K562 (cell line): ENCODE measurements around the gene VPS37D.

Experiments
- CTCF ChIP-seq, 3 experiments: IDR thresholded peaks in 2 of 3; conservative IDR thresholded peaks in 1 of 3; 2 replicates each; pipeline ENCODE4 v1.5.1; 2011 to 2012; ENCODE audit warnings: low read length in 3 of 3, mild to moderate bottlenecking in 3 of 3, control low read depth in 2 of 3, improper control_type of control experiment in 1 of 3, inconsistent platforms in 1 of 3, low read depth in 1 of 3, mixed read lengths in 1 of 3, moderate library complexity in 1 of 3; ENCODE audit not compliant: insufficient read depth in 2 of 3
- ELF1 ChIP-seq: fragments of 200-800 bp; sonication (Bioruptor generic); IDR thresholded peaks from 2 replicates; pipeline ENCODE4 v1.6.1; 2016; ENCODE audit warnings: missing genetic modification characterization, missing compliant biosample characterization
- MAFK ChIP-seq: IDR thresholded peaks from 2 replicates; pipeline ENCODE4 v1.6.1; 2011; ENCODE audit warnings: low read length, improper control_type of control experiment
- RFX5 ChIP-seq: IDR thresholded peaks from 2 replicates; pipeline ENCODE4 v1.6.1; 2011; ENCODE audit warnings: low read depth, mild to moderate bottlenecking, improper control_type of control experiment, low read length
- SLC30A9 ChIP-seq: fragments of 250-450 bp; sonication (Bioruptor Pico); IDR thresholded peaks from 2 replicates; pipeline ENCODE4 v1.8.0; 2022; ENCODE audit warnings: mild to moderate bottlenecking, moderate library complexity

GRCh38 chr7:73671857-73672445 is 4.3 kb downstream of the VPS37D start:
- TF ChIP-seq SLC30A9 (CRISPR knock-in tag) (no peak), MAFK (no peak), CTCF (IDR thresholded peaks at IDR 0.05 in 2 of 3, conservative IDR thresholded peaks at IDR 0.05 in 1 of 3; ENCODE audit: insufficient read depth in 2 of 3, low read depth in 1 of 3, low read length in 3 of 3) (no peak), RFX5 (no peak), ELF1 (tag) (no peak)
